ENCODE measurements around the gene PLPPR3. TPM values are rescaled to one million over a fixed set of nuclear protein-coding genes. Genes with fewer than 3 reads are reported as not detected.
A peak's percentile ranks its signal among the peaks of the same experiment; 100 is the strongest.

Gene PLPPR3
- total and polyA plus RNA-seq, 4 donors, result 3.1 TPM; not detected in 3

DNA sequence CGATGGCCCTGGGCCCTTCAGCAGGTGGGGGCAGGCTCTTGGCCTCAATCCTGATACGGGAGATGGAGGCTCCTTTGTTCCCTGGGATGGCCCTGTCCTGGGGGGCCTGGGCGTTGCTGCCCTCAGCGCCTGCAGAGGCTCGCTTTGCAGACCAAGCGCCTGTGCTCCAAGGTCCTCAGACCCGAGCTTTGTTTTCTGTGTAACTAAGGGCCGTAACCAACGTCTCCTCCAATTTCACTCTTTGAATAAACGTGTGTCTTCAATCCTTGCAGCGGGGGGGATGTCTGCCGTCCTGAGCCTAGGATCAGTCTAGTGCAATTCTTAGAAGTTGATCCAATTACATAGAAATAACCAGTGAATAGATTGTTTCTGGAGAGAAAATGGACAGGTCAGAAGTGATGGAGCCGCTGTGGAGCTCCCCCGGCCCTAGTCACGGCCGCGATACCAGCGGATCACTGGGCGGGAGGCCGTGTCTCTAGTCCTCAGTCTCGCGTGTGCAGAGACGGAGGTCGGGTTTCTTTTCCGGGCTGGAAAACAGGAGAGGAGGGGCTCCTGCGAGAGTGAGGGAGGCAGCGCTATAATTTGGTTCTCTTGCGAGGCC, 19.2 kb downstream of the PLPPR3 start:
- H3K36me3 ChIP-seq (ENCODE audit: control insufficient read depth in 4 of 4, insufficient read depth in 3 of 4, low read depth in 1 of 4, low read length in 3 of 4), result peaks cover 18 to 47% (median 37%) of the 10 kb centered on the region in 4 donors
- DNase-seq (ENCODE audit: low spot score), result no peak
- no peaks in the 10 kb centered on the region for H3K27me3 ChIP-seq (ENCODE audit: control insufficient read depth in 4 of 4, insufficient read depth in 4 of 4, low read length in 3 of 4)
- H3K27ac ChIP-seq (ENCODE audit: low read depth in 1 of 2, low read length in 2 of 2), result peak overlapping the region in 1 of 2 donors; percentile 7
- peaks cover 11 to 44% (median 36%) of the 10 kb centered on the region in 4 donors for H3K4me1 ChIP-seq (ENCODE audit: control insufficient read depth in 4 of 4, insufficient read depth in 4 of 4, low read length in 3 of 4)
- TF ChIP-seq, protein P1, sequence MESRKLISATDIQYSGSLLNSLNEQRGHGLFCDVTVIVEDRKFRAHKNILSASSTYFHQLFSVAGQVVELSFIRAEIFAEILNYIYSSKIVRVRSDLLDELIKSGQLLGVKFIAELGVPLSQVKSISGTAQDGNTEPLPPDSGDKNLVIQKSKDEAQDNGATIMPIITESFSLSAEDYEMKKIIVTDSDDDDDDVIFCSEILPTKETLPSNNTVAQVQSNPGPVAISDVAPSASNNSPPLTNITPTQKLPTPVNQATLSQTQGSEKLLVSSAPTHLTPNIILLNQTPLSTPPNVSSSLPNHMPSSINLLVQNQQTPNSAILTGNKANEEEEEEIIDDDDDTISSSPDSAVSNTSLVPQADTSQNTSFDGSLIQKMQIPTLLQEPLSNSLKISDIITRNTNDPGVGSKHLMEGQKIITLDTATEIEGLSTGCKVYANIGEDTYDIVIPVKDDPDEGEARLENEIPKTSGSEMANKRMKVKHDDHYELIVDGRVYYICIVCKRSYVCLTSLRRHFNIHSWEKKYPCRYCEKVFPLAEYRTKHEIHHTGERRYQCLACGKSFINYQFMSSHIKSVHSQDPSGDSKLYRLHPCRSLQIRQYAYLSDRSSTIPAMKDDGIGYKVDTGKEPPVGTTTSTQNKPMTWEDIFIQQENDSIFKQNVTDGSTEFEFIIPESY (IDR thresholded peaks at IDR 0.05), result no peak
- TF ChIP-seq HNF4A (conservative IDR thresholded peaks at IDR 0.05) (no peak), RXRA (IDR thresholded peaks at IDR 0.05) (no peak), HNF4G (IDR thresholded peaks at IDR 0.05) (no peak), FOXA2 (IDR thresholded peaks at IDR 0.05) (no peak), RAD21 (IDR thresholded peaks at IDR 0.05) (no peak), FOXA1 (IDR thresholded peaks at IDR 0.05) (no peak)
- TF ChIP-seq, protein P2, sequence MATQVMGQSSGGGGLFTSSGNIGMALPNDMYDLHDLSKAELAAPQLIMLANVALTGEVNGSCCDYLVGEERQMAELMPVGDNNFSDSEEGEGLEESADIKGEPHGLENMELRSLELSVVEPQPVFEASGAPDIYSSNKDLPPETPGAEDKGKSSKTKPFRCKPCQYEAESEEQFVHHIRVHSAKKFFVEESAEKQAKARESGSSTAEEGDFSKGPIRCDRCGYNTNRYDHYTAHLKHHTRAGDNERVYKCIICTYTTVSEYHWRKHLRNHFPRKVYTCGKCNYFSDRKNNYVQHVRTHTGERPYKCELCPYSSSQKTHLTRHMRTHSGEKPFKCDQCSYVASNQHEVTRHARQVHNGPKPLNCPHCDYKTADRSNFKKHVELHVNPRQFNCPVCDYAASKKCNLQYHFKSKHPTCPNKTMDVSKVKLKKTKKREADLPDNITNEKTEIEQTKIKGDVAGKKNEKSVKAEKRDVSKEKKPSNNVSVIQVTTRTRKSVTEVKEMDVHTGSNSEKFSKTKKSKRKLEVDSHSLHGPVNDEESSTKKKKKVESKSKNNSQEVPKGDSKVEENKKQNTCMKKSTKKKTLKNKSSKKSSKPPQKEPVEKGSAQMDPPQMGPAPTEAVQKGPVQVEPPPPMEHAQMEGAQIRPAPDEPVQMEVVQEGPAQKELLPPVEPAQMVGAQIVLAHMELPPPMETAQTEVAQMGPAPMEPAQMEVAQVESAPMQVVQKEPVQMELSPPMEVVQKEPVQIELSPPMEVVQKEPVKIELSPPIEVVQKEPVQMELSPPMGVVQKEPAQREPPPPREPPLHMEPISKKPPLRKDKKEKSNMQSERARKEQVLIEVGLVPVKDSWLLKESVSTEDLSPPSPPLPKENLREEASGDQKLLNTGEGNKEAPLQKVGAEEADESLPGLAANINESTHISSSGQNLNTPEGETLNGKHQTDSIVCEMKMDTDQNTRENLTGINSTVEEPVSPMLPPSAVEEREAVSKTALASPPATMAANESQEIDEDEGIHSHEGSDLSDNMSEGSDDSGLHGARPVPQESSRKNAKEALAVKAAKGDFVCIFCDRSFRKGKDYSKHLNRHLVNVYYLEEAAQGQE (IDR thresholded peaks at IDR 0.05), result no peak
- no peak overlapping the region for H3K4me3 ChIP-seq (ENCODE audit: low read depth in 1 of 3, low read length in 3 of 3)
- no peaks in the 10 kb centered on the region for H3K9me3 ChIP-seq (ENCODE audit: control insufficient read depth in 4 of 4, low read length in 3 of 4)
- H3K9ac ChIP-seq (ENCODE audit: low read depth in 1 of 2, low read length in 2 of 2), result no peak overlapping the region
- 78% methylated on average over 28 of the region's 28 CpGs for WGBS

DNA sequence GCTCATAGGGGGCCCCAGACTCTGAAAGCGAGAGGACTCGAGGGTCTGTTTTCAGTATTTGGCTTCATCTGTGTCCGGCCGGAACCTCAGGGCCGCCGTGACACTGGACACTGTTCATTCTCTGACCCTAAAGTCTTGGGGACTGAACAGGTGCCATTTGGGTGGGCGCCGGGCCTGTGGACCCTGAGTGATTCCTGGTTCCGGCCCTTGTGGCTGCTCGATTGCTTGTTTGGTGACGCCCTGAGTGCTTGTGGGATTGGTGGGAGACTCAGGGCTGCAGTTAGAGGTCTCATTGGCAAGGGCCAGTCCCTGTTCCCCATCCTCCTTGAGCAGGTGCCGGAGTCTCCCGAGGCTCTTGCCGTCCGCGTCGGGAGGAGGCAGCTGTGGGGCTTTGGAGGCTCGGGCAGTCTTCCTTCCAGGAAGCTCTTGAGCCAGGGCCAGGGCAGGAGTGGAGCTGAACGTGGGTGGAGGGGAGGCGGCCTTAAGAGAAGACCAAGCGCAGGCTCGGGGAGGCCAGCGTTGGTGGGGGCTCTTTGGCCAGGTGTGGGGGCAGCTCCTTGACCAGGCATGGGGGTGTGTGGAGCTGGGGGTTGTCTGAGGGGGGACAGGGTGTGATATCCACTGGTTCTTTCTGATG, 19.8 kb downstream of the PLPPR3 start:
- 61% methylated on average over 23 of the region's 23 CpGs for WGBS
- H3K27me3 ChIP-seq (ENCODE audit: control insufficient read depth in 4 of 4, insufficient read depth in 4 of 4, low read length in 3 of 4), result no peaks in the 10 kb centered on the region
- H3K9me3 ChIP-seq (ENCODE audit: control insufficient read depth in 4 of 4, low read length in 3 of 4), result no peaks in the 10 kb centered on the region
- TF ChIP-seq SP1 (IDR thresholded peaks at IDR 0.05) (no peak), YY1 (IDR thresholded peaks at IDR 0.05) (no peak), HNF4A (conservative IDR thresholded peaks at IDR 0.05) (no peak), EGR1 (IDR thresholded peaks at IDR 0.05; ENCODE audit: low read depth in 2 of 2) (no peak), FOXA2 (IDR thresholded peaks at IDR 0.05) (no peak), JUND (IDR thresholded peaks at IDR 0.05) (no peak)
- TF ChIP-seq, protein P3, sequence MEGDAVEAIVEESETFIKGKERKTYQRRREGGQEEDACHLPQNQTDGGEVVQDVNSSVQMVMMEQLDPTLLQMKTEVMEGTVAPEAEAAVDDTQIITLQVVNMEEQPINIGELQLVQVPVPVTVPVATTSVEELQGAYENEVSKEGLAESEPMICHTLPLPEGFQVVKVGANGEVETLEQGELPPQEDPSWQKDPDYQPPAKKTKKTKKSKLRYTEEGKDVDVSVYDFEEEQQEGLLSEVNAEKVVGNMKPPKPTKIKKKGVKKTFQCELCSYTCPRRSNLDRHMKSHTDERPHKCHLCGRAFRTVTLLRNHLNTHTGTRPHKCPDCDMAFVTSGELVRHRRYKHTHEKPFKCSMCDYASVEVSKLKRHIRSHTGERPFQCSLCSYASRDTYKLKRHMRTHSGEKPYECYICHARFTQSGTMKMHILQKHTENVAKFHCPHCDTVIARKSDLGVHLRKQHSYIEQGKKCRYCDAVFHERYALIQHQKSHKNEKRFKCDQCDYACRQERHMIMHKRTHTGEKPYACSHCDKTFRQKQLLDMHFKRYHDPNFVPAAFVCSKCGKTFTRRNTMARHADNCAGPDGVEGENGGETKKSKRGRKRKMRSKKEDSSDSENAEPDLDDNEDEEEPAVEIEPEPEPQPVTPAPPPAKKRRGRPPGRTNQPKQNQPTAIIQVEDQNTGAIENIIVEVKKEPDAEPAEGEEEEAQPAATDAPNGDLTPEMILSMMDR (IDR thresholded peaks at IDR 0.05; ENCODE audit: low read depth, low read length, missing input control), result no peak
- TF ChIP-seq, protein P4, sequence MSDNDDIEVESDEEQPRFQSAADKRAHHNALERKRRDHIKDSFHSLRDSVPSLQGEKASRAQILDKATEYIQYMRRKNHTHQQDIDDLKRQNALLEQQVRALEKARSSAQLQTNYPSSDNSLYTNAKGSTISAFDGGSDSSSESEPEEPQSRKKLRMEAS (IDR thresholded peaks at IDR 0.05), result no peak
- TF ChIP-seq, protein P5, sequence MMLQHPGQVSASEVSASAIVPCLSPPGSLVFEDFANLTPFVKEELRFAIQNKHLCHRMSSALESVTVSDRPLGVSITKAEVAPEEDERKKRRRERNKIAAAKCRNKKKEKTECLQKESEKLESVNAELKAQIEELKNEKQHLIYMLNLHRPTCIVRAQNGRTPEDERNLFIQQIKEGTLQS (IDR thresholded peaks at IDR 0.05), result no peak
- TF ChIP-seq, protein P1 (IDR thresholded peaks at IDR 0.05), result no peak
- TF ChIP-seq, protein P2 (IDR thresholded peaks at IDR 0.05), result no peak
- DNase-seq (ENCODE audit: low spot score), result no peak
- peak overlapping the region in 1 of 2 donors; percentile 5 for H3K27ac ChIP-seq (ENCODE audit: low read depth in 1 of 2, low read length in 2 of 2)
- no peak overlapping the region for H3K9ac ChIP-seq (ENCODE audit: low read depth in 1 of 2, low read length in 2 of 2)
- no peak overlapping the region for H3K4me3 ChIP-seq (ENCODE audit: low read depth in 1 of 3, low read length in 3 of 3)
- peaks cover 14 to 40% (median 32%) of the 10 kb centered on the region in 4 donors for H3K36me3 ChIP-seq (ENCODE audit: control insufficient read depth in 4 of 4, insufficient read depth in 3 of 4, low read depth in 1 of 4, low read length in 3 of 4)
- H3K4me1 ChIP-seq (ENCODE audit: control insufficient read depth in 4 of 4, insufficient read depth in 4 of 4, low read length in 3 of 4), result peaks cover 11 to 44% (median 36%) of the 10 kb centered on the region in 4 donors
